HG03097 (cell line): ENCODE results near the gene TICRR.

Source experiments
- ATAC-seq: cut with Tn5 transposase; IDR thresholded peaks from one replicate; pipeline ENCODE4 v1.9.1; 2021; ENCODE audit not compliant: unreplicated experiment, low FRiP score

Gene TICRR

DNA sequence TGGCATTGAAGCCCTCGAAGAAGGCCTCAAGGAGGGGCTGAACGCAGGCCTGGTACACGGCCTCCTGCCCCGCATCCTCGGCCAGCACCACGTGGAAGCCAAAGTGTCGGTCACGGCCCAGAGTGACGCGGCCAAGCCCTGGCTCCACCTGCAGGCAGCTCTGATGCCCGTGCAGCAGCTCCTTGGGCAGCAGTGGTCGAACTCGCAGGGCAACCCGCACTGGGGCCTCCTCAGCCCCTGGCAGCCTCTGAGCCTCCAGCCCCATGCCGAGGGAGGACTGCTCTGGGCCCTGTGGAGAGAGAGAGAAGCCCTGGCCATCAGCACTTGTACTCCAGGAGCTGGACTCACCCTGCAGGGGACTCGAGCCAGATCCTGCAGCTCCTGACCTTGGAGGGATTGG lies 77.4 kb downstream of the TICRR start:
- no peak for ATAC-seq

DNA sequence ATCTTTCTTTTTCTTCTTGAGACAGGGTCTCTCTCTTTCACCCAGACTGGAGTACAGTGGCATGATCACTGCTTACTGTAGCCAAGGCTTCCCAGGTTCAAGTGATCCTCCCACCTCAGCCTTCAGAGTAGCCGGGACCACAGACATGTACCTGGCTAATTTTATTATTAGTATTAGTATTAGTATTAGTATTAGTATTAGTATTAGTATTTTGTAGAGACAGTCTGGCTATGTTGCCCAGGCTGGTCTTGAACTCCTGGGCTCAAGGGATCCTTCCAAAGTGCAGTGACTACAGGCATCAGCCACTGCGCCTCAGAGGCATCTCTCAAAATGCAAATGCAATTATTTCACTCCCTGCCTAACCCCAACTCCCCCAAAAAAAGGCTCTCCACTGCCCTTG lies 78.3 kb downstream of the TICRR start:
- ATAC-seq = no peak

DNA sequence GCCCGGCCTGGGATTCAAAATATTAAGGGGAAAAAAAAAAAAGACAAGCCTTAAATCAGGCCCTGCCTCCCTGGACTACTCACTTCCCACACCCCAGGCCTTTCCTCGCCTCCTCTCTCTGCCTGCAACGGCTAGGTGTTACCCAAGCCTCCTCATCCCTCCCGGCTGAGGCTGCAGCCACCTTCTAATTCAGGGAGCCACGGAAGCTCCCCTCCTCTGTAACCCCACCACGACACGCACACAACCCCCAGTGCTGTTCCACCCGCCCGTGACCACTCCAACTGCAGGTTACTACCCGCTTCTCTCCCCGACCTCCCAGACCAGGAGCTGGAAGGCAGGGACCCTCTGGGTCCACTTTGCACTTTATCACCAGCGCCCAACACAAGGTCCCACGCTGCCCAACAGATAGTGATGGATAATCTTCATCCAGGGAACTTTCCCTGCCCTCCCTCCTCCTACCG lies 79.1 kb downstream of the TICRR start:
- ATAC-seq = no peak

DNA sequence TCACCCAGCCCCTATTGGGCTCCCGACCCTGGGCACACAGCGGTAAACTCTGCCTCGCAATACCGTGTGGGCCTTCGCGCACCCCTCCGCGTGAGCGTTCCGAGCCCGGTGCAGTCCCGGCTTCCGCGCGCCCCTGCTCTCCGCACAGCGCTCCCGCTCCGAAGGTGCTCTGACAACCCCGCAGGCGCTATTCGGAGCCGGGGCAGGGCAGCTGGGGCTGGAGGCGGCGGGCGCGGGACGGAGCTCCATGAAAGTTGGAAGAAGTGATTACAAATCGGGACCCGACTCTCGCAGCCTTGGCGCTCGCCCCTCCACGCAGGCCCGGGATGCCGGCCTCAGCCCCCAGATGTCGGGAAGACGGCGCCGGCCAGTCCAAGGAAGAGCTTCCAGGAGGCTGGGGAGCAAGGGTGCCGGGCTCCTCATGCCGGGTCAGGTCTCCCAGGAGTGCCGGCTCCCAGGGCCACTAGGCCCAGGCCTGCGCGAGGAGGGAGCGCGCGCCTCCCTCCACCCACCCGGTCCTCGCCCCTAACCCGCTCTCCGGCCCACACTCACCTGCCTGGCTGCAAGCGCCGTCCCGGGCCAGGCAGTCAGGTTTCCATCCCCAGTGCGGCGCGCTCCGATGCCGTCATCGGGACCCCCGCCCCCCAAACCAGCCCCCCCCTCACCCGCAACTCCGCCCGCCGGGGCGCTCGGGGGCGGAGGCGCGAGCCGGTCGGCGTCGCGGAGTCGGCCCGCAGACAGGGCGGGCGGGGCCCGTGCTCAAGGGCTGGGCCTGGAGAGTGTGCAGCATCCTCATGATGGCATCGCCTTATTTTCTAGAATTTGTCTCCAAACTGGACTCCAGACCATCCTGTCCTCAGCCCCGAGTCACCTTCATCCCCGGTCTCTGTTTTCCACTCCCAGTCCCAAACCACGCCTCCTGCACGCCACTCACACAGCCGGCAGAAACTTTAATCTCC lies 79.9 kb downstream of the TICRR start, which contains the start of gene KIF7:
Gene KIF7, minus strand, starts transcription at position 621 of the 959 bp plus-strand sequence. CDS start 2,537 bp downstream, outside the sequence.
- ATAC-seq = no peak

DNA sequence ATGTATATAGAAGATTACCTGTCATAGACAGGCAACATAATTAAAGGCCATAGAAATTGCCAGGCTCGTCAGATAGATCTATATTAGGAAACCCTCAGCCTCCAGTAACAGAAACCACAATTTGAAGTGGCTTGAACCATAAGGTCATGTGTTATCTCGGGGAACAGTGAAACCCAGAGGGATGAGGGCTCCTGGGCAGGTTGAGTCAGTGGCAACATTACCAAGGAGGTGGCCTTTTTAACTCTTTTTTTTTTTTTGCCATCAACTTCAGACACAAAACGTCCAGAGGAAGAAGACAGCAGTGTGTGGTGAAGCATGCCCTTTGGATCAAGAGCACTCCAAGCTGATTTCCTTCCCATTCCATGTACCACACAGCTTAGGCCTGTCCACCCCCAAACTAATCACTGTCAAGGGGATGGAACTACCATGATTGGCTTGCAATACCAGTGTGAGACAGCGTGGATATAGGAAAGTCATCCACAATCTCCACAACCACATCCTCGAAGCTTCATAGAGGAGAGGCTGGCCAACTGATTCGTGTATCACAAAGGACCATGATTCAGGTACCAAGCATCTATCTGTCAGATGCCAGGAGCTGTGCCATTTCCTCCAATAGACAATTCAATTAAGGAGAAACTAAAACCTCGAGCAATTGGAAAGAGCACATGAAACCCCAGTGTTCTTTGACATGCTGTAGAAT lies 81.0 kb downstream of the TICRR start:
- ATAC-seq = no peak

DNA sequence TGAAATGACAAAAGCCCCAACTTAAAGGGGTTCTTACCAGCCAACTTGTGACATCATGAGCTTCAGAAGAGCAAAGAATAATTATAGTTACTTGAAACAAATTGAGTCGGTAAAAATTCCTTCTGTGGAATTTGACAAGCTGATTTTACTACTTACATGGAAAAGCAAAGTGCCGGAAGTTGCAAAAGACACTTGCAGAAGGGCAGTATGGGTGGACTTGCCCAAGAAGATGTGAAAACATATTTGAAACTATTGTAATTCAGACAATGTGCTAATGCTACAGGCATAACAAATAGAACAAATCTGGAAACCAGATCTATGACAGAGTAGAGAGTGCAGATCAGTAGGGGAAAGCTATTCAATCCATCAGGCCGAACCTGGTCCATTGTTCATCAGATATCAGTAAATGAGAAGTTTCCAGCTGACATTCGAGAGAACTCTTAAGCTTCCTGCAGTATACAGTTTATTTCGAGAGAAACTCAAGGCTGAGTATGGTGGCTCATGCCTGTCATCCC lies 82.5 kb downstream of the TICRR start:
- no peak for ATAC-seq

DNA sequence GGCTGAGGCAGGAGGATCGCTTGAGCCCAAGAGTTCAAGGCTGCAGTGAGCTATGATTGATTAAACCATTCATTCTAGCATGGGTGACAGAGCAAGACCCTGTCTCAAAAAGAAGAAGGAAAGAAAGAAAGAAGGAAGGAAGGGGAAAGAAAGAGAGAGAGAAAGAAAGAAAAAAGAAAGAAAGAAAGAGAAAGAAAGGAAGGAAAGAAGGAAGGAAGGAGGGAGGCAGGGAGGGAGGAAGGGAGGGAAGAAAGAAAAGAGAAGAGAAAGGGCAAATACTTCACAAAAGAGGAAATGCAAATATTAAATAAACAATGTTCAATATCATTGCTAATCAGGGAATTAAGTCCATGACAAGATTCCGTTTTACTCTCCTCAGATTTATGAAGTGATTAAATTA lies 84.0 kb downstream of the TICRR start:
- ATAC-seq = no peak

DNA sequence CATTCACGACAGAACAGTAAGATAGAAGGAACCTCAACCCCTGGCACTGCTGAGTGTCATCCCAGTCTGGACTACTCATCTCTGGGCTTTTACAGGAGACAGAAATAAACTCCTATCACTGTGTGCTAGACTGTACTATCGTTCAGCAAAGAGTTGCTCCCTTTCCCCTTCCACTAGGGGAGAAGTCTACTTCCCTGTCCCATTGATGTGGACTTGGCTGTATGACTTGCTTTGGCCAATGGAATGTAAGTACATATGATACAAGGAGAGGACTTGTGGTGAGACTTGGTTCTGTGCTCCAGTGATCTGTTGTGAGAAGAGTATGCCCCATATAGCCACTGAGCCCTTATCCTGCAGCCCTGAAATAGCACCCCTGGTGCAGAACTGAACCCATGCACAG lies 85.3 kb downstream of the TICRR start:
- no peak for ATAC-seq

DNA sequence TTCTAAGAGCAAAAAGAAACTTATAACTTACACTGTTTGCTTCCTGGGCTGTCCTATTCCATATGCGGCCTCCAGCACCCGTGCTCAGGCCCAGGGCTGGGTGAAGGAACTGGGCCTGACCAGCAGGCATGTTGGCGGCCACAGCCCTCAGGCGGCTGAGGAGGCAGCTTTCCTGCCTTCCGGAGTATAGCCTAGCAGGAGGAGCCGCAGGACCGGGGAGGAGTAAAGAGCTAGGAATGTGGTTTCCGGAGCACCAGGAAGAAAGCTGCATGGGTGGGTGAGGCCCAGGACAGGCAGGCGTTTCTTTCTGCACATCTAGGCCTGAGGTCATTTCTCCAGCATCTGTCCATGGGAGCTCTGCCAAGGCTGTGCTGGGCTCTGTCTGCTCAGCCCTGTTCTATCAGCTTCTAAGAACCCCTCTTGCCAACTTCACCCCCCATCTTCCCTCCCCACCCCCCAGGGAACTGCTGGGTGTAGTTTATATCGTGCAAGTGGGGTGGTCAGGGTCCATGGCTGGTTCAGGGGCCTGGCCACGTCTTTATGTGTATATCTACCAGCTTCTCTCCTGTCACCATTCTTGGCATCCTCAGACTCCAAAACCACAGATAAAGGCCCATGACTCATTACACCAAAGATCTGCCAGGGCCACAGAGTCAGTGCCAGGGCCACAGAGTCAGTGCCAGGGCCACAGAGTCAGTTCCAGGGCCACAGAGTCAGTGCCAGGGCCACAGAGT lies 87.8 kb downstream of the TICRR start:
- no peak for ATAC-seq

DNA sequence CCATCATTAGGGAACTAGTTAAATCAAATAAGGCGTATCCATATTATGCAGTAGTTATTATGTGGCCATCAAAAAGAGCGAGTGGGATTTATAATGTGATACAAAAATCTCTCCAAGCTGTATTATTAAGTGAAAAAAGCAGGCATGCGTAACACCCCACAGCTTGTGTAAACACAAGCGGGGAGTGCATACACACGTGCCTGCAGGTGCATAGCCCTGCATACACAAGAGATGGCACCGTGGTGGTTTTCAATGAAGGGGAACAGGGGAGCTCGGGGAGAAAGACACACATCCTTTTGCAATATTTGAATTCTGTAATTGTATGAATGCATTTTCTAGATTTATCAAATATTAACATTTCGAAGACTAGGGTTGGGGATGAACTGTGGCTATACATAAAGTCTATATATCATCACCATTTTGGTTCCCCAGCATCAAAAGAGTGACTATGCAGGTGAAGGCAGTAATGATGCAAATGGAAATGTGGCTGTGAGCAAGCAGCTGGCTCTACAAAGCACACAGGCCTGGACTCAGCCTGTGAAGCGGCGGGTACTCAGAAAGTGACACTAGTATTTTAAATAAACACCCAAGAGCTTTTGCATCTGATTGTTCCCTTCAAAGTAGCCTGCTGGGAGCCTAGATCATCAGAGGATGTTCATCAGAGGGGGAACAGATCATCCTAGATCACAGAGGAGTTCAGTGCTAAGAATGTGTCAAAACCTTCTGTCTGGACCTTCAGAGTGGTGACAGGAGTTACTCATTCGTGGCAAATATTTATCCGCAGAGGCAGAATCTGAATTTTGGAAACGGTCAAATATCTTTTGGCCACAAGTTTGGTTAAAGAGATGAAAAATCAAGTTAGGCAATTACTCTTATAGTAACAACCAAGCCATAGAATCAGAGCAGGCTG lies 89.4 kb downstream of the TICRR start:
- no peak for ATAC-seq

DNA sequence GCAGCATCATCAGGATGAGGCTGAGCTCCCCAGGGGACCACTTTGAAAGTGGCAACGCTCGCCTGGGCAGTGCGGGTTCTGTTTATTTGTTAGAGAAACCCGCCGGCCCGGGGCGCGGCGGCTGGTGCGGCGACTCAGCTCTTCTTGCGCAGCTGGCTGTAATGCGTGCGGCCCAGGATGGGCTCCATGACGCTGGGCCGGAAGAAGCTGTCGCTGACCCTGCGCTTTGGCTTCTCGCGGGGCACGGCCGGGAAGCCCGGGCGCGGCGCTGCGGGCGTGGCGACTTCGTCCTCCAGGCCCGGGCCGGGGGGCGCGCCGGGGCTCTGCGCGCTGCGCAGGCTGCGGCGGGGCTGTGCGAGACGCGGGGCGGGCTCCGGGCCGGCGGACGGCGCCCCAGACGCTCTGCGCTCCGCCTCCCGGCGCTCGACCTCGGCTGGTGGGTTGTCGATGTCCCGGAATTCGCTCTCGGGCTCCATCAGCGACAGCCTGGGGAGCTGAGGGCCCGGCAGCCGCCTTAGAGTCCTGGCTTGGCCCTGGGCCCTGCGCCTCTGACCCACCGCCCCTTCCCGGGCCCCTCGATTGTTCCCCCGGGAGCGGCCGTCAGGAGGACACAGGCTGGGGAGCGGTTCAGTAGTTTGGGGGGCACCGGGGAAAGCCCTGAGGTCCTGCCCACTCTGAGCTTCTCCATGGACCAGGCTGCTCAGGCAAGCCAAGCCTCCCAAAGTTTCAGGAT lies 90.3 kb downstream of the TICRR start:
- no peak for ATAC-seq

DNA sequence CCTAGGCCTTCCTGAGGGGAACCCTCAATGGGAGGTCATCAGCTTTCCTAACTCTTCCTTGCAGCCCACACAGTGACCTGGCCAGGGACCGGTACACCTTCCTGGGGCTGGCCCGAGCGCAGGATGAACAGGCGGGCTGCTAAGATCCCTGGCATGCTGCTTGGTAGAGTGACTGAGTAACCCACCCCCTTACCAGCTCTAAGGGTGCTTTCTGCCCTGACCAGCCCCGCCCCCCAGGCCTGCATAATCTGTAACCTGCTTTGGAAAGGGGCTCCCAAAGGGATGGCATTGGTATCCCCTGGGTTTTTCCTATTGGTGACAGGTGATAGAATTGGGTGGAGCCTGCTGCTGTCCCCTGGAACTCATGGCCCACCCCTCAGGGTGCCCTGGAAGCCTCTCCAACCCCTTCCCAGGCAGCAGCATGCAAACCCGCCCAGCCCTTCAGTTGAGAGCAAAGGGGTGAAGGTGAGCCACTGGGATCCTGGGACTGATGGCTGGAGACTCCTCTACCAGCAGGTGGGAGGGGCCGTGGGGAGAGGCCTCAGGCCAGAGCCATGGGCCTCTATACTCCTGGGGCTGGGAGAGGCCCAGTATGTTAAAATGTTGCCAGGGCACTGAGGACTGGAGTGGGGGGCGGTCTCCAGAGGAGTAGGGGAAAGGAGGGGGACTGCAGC lies 91.1 kb downstream of the TICRR start:
- ATAC-seq = no peak

DNA sequence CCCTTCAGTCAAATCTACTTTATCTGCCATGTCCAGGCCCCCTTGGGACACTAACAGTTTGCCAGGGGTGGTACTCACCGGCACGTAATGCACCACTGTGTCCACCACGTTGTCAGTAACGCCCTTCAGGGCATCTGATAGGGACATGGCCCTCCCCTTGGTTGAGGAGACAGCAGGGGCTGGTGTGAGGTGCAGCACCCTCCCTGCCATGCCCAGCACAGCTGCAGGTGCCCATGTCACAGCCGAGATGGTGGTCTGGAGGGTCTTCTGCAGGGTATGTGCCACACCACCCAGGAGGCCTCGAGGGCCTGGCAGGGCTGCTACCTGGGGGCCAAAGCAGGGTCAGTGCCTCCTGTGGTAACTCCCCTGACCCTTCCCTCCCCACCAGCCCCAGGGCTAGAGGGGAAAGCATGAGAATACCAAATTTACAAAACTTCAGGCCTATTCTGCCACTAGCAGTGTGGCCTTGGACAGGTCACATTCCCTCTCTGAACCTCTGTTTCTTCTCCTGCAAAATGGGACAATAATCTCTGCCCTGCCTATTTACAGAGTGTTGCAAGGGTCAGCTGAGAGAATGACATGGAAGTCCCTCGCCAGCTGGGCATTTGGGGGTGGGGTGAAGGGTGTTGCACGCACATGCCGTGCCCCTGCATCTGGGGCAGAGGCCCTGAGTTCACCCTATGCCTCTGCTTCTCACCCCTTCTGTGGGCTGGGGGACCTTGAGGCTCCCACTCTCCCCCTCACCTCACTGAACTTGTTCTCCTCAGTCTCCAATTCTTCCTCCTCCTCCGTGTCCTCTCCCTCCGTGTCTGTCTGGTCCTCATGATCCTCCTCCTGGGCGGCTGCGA lies 91.8 kb downstream of the TICRR start:
- ATAC-seq = no peak

DNA sequence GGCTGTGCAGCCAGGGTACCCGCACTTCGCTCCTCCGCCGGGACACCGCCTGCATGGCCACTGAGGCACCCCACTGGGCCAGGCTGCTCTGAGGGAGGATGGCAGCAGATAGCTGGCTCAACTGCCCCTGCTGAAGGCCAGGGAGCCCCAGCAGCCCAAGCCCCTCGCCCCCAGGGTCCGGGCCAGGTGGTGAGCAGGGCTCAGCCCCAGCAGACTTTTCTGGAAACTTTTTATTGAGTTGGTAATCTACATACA lies 92.4 kb downstream of the TICRR start:
- ATAC-seq = no peak

DNA sequence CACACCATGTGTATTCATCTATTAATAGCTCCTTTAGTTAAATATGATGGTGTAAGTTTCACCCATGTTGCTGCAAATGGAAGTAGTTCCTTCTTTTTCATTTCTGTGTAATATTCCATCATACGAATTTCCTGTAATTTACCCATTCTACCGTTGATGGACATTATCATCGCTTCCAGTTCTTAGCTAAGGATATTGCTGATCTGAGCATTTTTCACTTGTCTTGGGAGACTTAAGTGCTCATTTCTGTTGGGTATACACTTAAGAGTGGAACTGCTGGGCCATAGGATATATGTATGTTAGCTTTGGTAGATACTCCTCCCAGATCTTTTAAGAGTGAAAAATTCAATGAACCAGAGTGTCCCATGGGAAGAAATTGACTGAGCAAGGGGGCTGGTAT lies 92.9 kb downstream of the TICRR start:
- no peak for ATAC-seq

DNA sequence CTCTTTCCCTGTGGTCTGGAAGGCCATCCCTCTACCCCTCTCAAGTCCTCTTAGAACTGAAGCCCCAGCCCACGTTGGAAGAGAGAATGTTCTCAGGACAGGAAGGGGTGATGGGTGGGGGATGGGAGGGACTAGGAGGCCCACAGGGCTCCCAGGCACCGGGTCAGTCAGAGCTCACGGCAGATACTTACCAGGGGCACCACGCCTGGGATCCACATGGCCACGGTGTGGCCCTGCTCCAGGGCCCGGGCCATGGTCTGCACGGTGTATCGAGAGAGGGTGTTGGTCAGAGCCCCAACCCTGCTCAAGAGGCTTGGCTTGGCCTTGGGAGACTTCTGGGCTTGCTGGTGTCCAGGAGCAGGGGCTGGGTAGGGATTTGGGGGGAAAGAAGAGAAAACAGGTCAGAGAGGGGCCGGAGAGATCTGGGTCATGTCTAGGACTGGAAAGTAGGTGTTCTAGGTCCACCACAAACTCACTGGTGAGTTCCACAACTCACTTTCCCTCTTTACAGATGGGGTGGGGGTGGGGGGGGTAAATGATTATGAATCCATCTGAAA lies 94.1 kb downstream of the TICRR start:
- no peak for ATAC-seq

DNA sequence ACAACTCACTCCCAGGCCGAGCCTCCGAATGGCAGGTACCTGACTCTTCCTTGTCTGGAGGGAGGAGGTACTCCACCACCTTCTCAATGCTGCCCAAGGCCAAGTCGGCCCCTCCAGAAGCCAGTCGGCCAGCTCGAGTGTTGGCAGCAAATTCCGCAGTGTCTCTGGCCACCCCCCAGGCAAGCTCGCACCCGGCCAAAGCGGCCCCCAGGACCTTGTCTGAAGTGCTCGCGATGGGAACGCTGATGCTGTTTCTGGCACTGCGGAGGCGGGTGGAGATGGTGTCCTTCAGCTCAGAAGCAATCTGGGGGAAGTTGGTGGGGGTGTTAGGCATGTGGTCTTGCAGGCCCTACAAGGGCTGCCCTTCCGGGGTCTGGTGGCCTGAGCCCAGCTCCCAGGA lies 94.7 kb downstream of the TICRR start:
- ATAC-seq = no peak
